HEK293T (cell line): ENCODE results near the gene LARP4B.

ENCODE experiments used
- ARNT ChIP-seq: fragments of 450-650 bp; IDR thresholded peaks from 2 replicates; pipeline ENCODE4 v1.6.1; 2017; ENCODE audit warnings: mild to moderate bottlenecking
- ELF4 ChIP-seq: fragments of 450-650 bp; IDR thresholded peaks from 2 replicates; pipeline ENCODE4 v1.6.1; 2017; ENCODE audit warnings: antibody characterized with exemption
- FOXA1 ChIP-seq: fragments of 450-650 bp; IDR thresholded peaks from 2 replicates; pipeline ENCODE4 v1.6.1; 2016; ENCODE audit warnings: mild to moderate bottlenecking
- FOXK2 ChIP-seq: fragments of 450-650 bp; IDR thresholded peaks from 2 replicates; pipeline ENCODE4 v1.6.1; 2016; ENCODE audit warnings: mild to moderate bottlenecking
- FOXM1 ChIP-seq: fragments of 450-650 bp; IDR thresholded peaks from 2 replicates; pipeline ENCODE4 v1.6.1; 2017; ENCODE audit warnings: mild to moderate bottlenecking, borderline replicate concordance
- L3MBTL2 ChIP-seq: fragments of 450-650 bp; conservative IDR thresholded peaks from 2 replicates; pipeline ENCODE4 v1.6.1; 2016; ENCODE audit warnings: mild to moderate bottlenecking
- LEF1 ChIP-seq: fragments of 450-650 bp; IDR thresholded peaks from 2 replicates; pipeline ENCODE4 v1.6.1; 2017; ENCODE audit warnings: mild to moderate bottlenecking, borderline replicate concordance
- NFRKB ChIP-seq: fragments of 450-650 bp; IDR thresholded peaks from 2 replicates; pipeline ENCODE4 v1.6.1; 2016; ENCODE audit warnings: mild to moderate bottlenecking, moderate library complexity
- SUZ12 ChIP-seq: fragments of 450-650 bp; IDR thresholded peaks from 2 replicates; pipeline ENCODE4 v1.6.1; 2016; ENCODE audit warnings: mild to moderate bottlenecking
- ZNF384 ChIP-seq: fragments of 450-650 bp; IDR thresholded peaks from 2 replicates; pipeline ENCODE4 v1.6.1; 2016

- TF ChIP-seq ZNF384 (no peak), FOXK2 (no peak), FOXM1 (0 out of 2 replicates have a peak, but pooled peaks have one; percentile 15), FOXA1 (no peak), ARNT (0 out of 2 replicates have a peak, but pooled peaks have one; percentile 11), LEF1 (no peak), ELF4 (no peak), L3MBTL2 (no peak), SUZ12 (no peak), NFRKB (no peak)
These were observed at the start of gene LARP4B for GRCh38 chr10:931326-932318.
